Ovary (tissue), 3 donors: Measurements from ENCODE around the gene PRPF40B.

Experiments
- CTCF ChIP-seq, 3 donors: fragments of 450-650 bp in 2 of 3; fragments of 200-600 bp in 1 of 3; IDR thresholded peaks; one replicate each; pipeline versions ENCODE4 v1.5.1 to v1.8.0; 2016 to 2022; ENCODE audit warnings: antibody characterized with exemption in 3 of 3, mild to moderate bottlenecking in 1 of 3
- POLR2A ChIP-seq: fragments of 450-650 bp; IDR thresholded peaks from one replicate; pipeline ENCODE4 v1.6.1; 2017; ENCODE audit warnings: antibody characterized with exemption, mild to moderate bottlenecking, moderate library complexity
- donor health status: DM: no; HTN: no; CAD: no.

GRCh38 chr12:49647827-49648711 lies 24.7 kb downstream of the PRPF40B start:
- TF ChIP-seq CTCF (IDR thresholded peaks at IDR 0.05) = no peak
- TF ChIP-seq POLR2A = no peak
